Thoracic aorta (tissue), 2 donors: ENCODE results near the gene MEIS2. TPM values are rescaled to one million over a fixed set of nuclear protein-coding genes. Genes with fewer than 3 reads are reported as not detected.

Experiments
- ATAC-seq: fragments of 150-250 bp; one replicate; pipeline ENCODE4 v1.8.0; 2017; ENCODE audit warnings: low read depth; ENCODE audit not compliant: insufficient number of reproducible peaks, low FRiP score
- DNase-seq: peaks from one replicate; pipeline ENCODE4 v3.0.0-alpha.2; 2020; ENCODE audit warnings: low spot score
- H3K27ac ChIP-seq, 2 donors: fragments of 200-600 bp; sonication (generic); 1 replicate in 1 of 2; 2 replicates in 1 of 2; pipeline ENCODE4 v1.5.1; 2016; ENCODE audit warnings: mild to moderate bottlenecking in 2 of 2, moderate library complexity in 2 of 2
- H3K27me3 ChIP-seq: fragments of 200-600 bp; sonication (generic); replicated peaks from 2 replicates; pipeline ENCODE4 v1.6.0; 2016; ENCODE audit warnings: mild to moderate bottlenecking; ENCODE audit not compliant: insufficient read depth
- H3K36me3 ChIP-seq: fragments of 200-600 bp; sonication (generic); one replicate; pipeline ENCODE4 v1.5.1; 2016
- H3K4me1 ChIP-seq, 2 donors: fragments of 200-600 bp; sonication (generic); 1 replicate in 1 of 2; 2 replicates in 1 of 2; pipeline versions ENCODE4 v1.5.1 to v1.6.0; 2016; ENCODE audit warnings: low read depth in 2 of 2, mild to moderate bottlenecking in 1 of 2; ENCODE audit not compliant: control insufficient read depth in 1 of 2
- H3K4me3 ChIP-seq: fragments of 200-600 bp; sonication (generic); 2 replicates; pipeline ENCODE4 v1.5.1; 2016; ENCODE audit warnings: mild to moderate bottlenecking
- H3K9me3 ChIP-seq: fragments of 200-600 bp; sonication (generic); 2 replicates; pipeline ENCODE4 v1.5.1; 2016
- CTCF ChIP-seq: fragments of 200-600 bp; sonication (generic); IDR thresholded peaks from one replicate; pipeline ENCODE4 v1.5.1; 2019; ENCODE audit warnings: antibody characterized with exemption
- total RNA-seq, 2 donors: library from RNA; depleted of rRNA; stranded (reverse); fragments of >200 nt; gene quantifications; one replicate each; pipeline versions ENCODE4 v1.1.0 to v1.2.3, GENCODE V29; 2016

Gene MEIS2
- total RNA-seq, 2 donors from 2014 or later: 46.4 to 57.2 TPM

- no peak overlapping the region for H3K4me3 ChIP-seq
- ATAC-seq (no peak), DNase-seq (no peak)
- H3K27me3 ChIP-seq: no peaks in the 10 kb centered on the region
- no peaks in the 10 kb centered on the region for H3K4me1 ChIP-seq
- no peaks in the 10 kb centered on the region for H3K9me3 ChIP-seq
- H3K36me3 ChIP-seq: no peaks in the 10 kb centered on the region
- no peak overlapping the region for H3K27ac ChIP-seq
- TF ChIP-seq CTCF: no peak
These were observed 63.2 kb downstream of the MEIS2 start for GRCh38 chr15:37037071-37037655.

DNA sequence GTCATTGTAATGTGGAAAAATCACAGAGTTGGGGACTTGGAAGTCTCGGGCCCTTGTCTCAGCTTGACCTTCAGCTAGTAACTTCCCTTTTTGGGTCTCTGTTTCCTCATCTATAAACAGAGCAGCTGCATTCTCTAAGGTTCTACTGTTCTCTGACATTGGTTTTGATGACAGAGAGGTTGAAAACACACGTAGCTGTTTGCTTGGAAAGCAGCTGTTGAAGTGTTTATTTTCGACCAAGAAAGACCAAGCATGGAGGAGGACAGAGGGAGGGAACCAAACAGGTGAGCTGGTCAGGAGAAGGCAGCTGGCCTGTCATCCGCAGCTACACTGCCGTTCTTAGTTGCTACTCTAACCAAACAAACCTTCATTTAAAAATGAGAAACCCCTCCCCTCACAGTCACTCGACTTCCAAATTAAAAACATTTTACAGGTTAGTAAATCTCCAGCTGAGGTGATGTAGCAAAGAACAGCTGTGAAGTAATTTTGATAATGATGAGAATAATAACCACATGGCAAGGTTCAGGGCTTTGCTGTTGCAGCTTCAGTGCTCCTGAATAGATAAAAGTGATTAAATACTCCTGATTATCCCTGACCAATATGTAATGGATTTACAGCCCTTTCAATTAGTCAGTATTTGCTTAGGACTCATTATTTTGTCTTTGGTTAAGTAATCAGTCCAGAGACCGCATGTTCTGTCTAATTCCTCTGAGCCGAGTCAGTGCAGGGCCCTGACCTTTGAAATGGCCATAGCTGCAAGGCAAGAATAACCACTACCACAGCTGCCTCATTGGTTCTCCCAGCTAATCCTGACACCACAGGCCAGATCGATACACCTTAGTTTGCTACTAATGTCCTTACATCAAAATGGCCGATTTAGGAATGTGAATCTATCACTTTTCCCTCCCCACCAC is 65.3 kb downstream of the MEIS2 start:
- TF ChIP-seq CTCF: no peak

GRCh38 chr15:37034392-37034791 is 66.0 kb downstream of the MEIS2 start:
- ATAC-seq (no peak), DNase-seq (no peak)
- Histone ChIP-seq H3K4me3 (no peak overlapping the region), H3K9me3 (no peaks in the 10 kb centered on the region), H3K36me3 (no peaks in the 10 kb centered on the region), H3K27me3 (no peaks in the 10 kb centered on the region), H3K4me1 (no peaks in the 10 kb centered on the region), H3K27ac (no peak overlapping the region)
- no peak for TF ChIP-seq CTCF

More for the DNA sequence above, 65.3 kb downstream of the MEIS2 start:
- Histone ChIP-seq H3K27ac (no peak overlapping the region), H3K27me3 (no peaks in the 10 kb centered on the region), H3K36me3 (no peaks in the 10 kb centered on the region), H3K4me3 (no peak overlapping the region), H3K4me1 (no peaks in the 10 kb centered on the region), H3K9me3 (no peaks in the 10 kb centered on the region)
- no peak for DNase-seq
- no peak for ATAC-seq

GRCh38 chr15:37032091-37032775 is 68.1 kb downstream of the MEIS2 start:
- Histone ChIP-seq H3K4me1 (no peaks in the 10 kb centered on the region), H3K27ac (no peak overlapping the region), H3K27me3 (no peaks in the 10 kb centered on the region), H3K4me3 (no peak overlapping the region), H3K9me3 (no peaks in the 10 kb centered on the region), H3K36me3 (no peaks in the 10 kb centered on the region)
- no peak for DNase-seq
- no peak for TF ChIP-seq CTCF
- ATAC-seq: no peak

- Histone ChIP-seq H3K27me3 (no peaks in the 10 kb centered on the region), H3K36me3 (no peaks in the 10 kb centered on the region), H3K9me3 (no peaks in the 10 kb centered on the region), H3K4me3 (no peak overlapping the region), H3K4me1 (no peaks in the 10 kb centered on the region), H3K27ac (no peak overlapping the region)
- DNase-seq (no peak), ATAC-seq (no peak)
- TF ChIP-seq CTCF: no peak
These were observed 69.2 kb downstream of the MEIS2 start for GRCh38 chr15:37031198-37031597.
